Suprapubic skin (tissue), 4 donors: ENCODE results near the gene CCS. TPM values are rescaled to one million over a fixed set of nuclear protein-coding genes. Genes with fewer than 3 reads are reported as not detected.
A peak's percentile ranks its signal among the peaks of the same experiment; 100 is the strongest.
"Not testable (repeated sequence)": the region's sequence is repeated elsewhere in the genome, so short reads cannot be mapped to it uniquely, and the experiment has no call there.

Experiments
- DNase-seq, 2 donors: peaks; one replicate each; pipeline ENCODE4 v3.0.0-alpha.2; 2019; ENCODE audit warnings: low spot score in 2 of 2
- H3K27ac ChIP-seq: fragments of 200-600 bp; sonication (generic); one replicate; pipeline ENCODE4 v1.5.1; 2019
- H3K27me3 ChIP-seq: fragments of 200-600 bp; sonication (generic); one replicate; pipeline ENCODE4 v1.5.1; 2019
- H3K36me3 ChIP-seq: fragments of 200-600 bp; sonication (generic); one replicate; pipeline ENCODE4 v1.5.1; 2019
- H3K4me1 ChIP-seq: fragments of 200-600 bp; sonication (generic); one replicate; pipeline ENCODE4 v1.5.1; 2019
- H3K4me3 ChIP-seq: fragments of 200-600 bp; sonication (generic); one replicate; pipeline ENCODE4 v1.5.1; 2019; ENCODE audit warnings: mild to moderate bottlenecking
- H3K9me3 ChIP-seq: fragments of 200-600 bp; sonication (generic); one replicate; pipeline ENCODE4 v1.5.1; 2019
- EP300 ChIP-seq: sonication (generic); formaldehyde crosslinking; IDR thresholded peaks from one replicate; pipeline ENCODE4 v1.6.1; 2017; ENCODE audit warnings: antibody characterized with exemption
- POLR2A ChIP-seq, 2 donors: fragments of 450-650 bp; IDR thresholded peaks; one replicate each; pipeline ENCODE4 v1.6.1; 2017; ENCODE audit warnings: antibody characterized with exemption in 2 of 2, mild to moderate bottlenecking in 2 of 2, moderate library complexity in 2 of 2
- POLR2AphosphoS5 ChIP-seq, 3 donors: sonication (generic); formaldehyde crosslinking; IDR thresholded peaks; one replicate each; pipeline ENCODE4 v1.6.1; 2017; ENCODE audit warnings: antibody characterized with exemption in 3 of 3
- WGBS: methylation state at CpG from one replicate; pipeline ENCODE4 v1.1.5; 2018; 5-methylcytosine and 5-hydroxymethylcytosine counted together
- total RNA-seq, 4 donors: library from RNA; depleted of rRNA; stranded (reverse); fragments of >200 nt; gene quantifications; one replicate each; pipeline ENCODE4 v1.1.0, GENCODE V29; 2016
- TF ChIP-seq, protein P1 (sequence below), 2 donors: fragments of 200-600 bp in 1 of 2; fragments of 450-650 bp in 1 of 2; sonication (generic) in 1 of 2; IDR thresholded peaks; one replicate each; pipeline ENCODE4 v1.5.1; 2016 to 2019; ENCODE audit warnings: antibody characterized with exemption in 2 of 2, mild to moderate bottlenecking in 1 of 2, moderate library complexity in 1 of 2

Gene CCS
- total RNA-seq, 4 donors from 2014 or later = 14.1 to 36.3 (median 20.2) TPM

DNA sequence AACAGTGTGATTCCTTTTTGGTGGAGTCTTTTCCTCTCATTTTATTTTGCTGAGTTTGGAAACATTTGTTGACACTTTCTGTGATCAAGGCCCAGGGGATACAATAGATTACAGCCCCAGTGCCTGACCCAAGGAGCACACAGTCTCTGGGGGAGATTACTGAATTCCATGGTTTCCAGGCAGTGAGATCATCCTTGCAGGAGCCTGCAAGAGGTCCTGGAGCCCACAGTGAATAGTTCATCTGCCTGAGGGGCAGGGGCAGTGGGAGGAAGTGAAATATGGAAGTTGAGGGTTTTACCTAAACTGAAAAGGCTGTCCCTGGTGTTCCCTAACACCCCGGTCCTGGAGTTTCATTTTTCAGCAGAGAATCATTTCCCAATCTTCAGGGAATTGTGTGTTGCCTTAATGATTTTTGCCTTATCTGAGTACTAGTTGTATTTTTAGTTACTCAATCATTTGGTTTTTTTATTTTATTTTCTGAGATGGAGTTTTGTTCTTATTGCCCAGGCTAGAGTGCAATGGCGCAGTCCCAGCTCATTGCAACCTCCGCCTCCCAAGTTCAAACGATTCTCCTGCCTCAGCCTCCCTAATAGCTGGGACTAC, 7.7 kb downstream of the CCS start:
- Histone ChIP-seq H3K36me3 (peaks cover 35% of the 10 kb centered on the region), H3K27me3 (no peaks in the 10 kb centered on the region), H3K4me1 (no peaks in the 10 kb centered on the region), H3K27ac (no peak overlapping the region), H3K4me3 (no peak overlapping the region), H3K9me3 (no peaks in the 10 kb centered on the region)
- TF ChIP-seq, protein P1, sequence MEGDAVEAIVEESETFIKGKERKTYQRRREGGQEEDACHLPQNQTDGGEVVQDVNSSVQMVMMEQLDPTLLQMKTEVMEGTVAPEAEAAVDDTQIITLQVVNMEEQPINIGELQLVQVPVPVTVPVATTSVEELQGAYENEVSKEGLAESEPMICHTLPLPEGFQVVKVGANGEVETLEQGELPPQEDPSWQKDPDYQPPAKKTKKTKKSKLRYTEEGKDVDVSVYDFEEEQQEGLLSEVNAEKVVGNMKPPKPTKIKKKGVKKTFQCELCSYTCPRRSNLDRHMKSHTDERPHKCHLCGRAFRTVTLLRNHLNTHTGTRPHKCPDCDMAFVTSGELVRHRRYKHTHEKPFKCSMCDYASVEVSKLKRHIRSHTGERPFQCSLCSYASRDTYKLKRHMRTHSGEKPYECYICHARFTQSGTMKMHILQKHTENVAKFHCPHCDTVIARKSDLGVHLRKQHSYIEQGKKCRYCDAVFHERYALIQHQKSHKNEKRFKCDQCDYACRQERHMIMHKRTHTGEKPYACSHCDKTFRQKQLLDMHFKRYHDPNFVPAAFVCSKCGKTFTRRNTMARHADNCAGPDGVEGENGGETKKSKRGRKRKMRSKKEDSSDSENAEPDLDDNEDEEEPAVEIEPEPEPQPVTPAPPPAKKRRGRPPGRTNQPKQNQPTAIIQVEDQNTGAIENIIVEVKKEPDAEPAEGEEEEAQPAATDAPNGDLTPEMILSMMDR (IDR thresholded peaks at IDR 0.05) = no peak
- TF ChIP-seq EP300 (no peak), POLR2AphosphoS5 (IDR thresholded peaks at IDR 0.05) (no peak), POLR2A (IDR thresholded peaks at IDR 0.05) (no peak)
- DNase-seq = no peak
- 89% methylated on average over 4 of the region's 4 CpGs for WGBS

DNA sequence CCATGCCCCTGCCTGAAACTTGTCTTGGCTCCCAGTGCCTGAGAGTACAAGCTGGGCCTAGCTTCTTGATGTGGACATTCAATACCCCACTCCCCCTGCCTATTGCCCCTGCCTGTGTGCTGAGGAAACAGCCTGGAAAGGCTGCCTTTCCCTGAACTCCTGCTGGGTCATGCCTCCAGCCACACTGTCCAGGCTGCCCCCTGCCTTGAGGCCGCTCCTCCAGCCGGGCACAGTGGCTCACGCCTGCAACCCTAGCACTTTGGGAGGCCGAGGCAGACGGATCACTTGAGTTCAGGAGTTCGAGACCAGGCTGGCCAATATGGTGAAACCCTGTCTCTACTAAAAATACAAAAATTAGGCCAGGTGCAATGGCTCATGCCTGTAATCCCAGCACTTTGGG, 10.1 kb downstream of the CCS start:
- TF ChIP-seq POLR2A (IDR thresholded peaks at IDR 0.05) = no peak
- TF ChIP-seq POLR2AphosphoS5 (IDR thresholded peaks at IDR 0.05) = no peak
- Histone ChIP-seq H3K27ac (no peak overlapping the region), H3K36me3 (peaks cover 42% of the 10 kb centered on the region), H3K9me3 (no peaks in the 10 kb centered on the region), H3K27me3 (no peaks in the 10 kb centered on the region), H3K4me3 (no peak overlapping the region), H3K4me1 (peaks cover 13% of the 10 kb centered on the region)
- no peak for DNase-seq
- WGBS = 88% methylated on average over 5 of the region's 6 CpGs

DNA sequence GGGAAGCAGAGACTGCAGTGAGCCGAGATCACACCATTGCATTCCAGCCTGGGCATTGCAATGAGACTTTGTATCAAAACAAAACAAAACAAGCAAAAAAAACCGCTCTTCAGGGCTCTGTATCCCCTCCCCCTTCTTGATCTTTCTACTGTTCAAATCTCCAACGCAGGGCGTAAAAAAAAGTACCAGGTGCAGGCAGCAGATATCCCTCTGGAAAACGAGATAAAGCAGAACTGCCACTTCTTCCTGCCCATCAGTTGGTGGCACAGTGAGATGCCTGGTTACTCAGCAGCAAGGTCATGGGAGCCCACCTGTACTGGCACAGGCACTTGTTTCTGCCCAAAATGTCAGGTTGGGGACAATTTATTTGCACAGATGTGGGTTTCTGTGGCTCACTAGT, 11.2 kb downstream of the CCS start:
- peaks cover 40% of the 10 kb centered on the region for H3K36me3 ChIP-seq
- TF ChIP-seq, protein P1 (IDR thresholded peaks at IDR 0.05) = no peak
- no peak for TF ChIP-seq EP300
- no peak for TF ChIP-seq POLR2AphosphoS5 (IDR thresholded peaks at IDR 0.05)
- no peak for TF ChIP-seq POLR2A (IDR thresholded peaks at IDR 0.05)
- 81% methylated on average over 5 of the region's 5 CpGs for WGBS

DNA sequence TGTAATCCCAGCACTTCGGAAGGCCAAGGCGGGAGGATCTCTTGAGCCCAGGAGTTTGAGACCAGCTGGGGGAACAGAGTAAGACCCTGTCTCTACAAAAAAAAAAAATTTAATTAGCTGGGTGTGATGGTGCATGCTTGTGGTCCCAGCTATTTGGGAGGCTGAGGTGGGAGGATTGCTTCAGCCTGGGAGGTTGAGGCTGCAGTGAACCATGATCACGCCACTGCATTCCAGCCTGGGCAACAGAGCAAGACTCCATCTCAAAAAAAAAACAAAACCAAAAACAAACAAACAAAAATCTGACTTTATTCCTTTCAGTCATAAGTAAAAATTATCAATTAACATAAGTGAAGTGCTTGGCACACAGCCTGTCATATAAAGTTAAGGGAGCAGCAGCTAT, 13.6 kb downstream of the CCS start:
- H3K27ac ChIP-seq = peak overlapping the region; percentile 61
- peaks cover 17% of the 10 kb centered on the region for H3K4me1 ChIP-seq
- not testable (repeated sequence) for H3K9me3 ChIP-seq, H3K4me3 ChIP-seq, H3K27me3 ChIP-seq, DNase-seq
- 91% methylated on average over 3 of the region's 3 CpGs for WGBS
- peaks cover 23% of the 10 kb centered on the region for H3K36me3 ChIP-seq

More for the DNA sequence above, 11.2 kb downstream of the CCS start:
- Histone ChIP-seq H3K4me1 (peaks cover 17% of the 10 kb centered on the region), H3K27me3 (no peaks in the 10 kb centered on the region), H3K9me3 (no peaks in the 10 kb centered on the region), H3K27ac (no peak overlapping the region), H3K4me3 (no peak overlapping the region)
- no peak for DNase-seq

DNA sequence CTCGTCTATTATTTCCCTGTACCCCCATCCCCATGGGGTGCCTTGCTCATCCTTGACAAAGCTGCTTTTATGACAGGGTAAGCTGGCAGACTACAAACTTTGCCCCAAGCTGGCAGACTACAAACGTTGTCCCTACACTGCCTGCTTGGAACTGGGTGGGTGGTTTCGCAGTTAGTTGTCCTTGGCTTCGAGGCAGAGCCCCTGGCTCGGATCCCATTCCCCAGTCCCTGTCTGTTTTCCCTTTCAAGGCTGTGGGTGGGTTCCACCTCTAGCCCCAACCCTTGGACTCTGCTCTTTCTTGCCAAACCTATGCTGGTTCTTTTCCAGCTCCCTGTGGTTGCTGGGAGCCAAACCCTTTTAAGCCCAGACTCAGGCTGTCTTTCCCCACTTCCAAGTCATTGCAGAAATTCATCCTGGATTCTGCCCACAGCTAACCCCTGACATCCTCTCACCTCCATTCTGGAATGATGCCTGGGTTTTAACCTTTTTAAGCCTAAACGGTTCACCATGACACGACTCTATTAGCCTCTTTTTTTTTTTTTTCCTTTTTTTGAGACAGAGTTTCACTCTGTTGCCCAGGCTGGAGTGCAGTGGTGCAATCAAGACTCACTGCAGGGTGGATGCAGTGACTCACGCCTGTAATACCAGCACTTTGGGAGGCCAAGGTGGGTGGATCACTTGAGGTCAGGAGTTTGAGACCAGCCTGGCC, 14.3 kb downstream of the CCS start:
- WGBS = 34% methylated on average over 8 of the region's 8 CpGs
- H3K36me3 ChIP-seq = peaks cover 23% of the 10 kb centered on the region
- no peak overlapping the region for H3K4me3 ChIP-seq
- H3K27me3 ChIP-seq = no peaks in the 10 kb centered on the region
- peak overlapping the region; percentile 61 for H3K27ac ChIP-seq
- no peaks in the 10 kb centered on the region for H3K9me3 ChIP-seq
- peak; percentile 80 to 86 for DNase-seq
- H3K4me1 ChIP-seq = peaks cover 17% of the 10 kb centered on the region
- TF ChIP-seq POLR2AphosphoS5 (IDR thresholded peaks at IDR 0.05) = peak in 1 of 3 donors; percentile 20
- TF ChIP-seq POLR2A (IDR thresholded peaks at IDR 0.05) = no peak

DNA sequence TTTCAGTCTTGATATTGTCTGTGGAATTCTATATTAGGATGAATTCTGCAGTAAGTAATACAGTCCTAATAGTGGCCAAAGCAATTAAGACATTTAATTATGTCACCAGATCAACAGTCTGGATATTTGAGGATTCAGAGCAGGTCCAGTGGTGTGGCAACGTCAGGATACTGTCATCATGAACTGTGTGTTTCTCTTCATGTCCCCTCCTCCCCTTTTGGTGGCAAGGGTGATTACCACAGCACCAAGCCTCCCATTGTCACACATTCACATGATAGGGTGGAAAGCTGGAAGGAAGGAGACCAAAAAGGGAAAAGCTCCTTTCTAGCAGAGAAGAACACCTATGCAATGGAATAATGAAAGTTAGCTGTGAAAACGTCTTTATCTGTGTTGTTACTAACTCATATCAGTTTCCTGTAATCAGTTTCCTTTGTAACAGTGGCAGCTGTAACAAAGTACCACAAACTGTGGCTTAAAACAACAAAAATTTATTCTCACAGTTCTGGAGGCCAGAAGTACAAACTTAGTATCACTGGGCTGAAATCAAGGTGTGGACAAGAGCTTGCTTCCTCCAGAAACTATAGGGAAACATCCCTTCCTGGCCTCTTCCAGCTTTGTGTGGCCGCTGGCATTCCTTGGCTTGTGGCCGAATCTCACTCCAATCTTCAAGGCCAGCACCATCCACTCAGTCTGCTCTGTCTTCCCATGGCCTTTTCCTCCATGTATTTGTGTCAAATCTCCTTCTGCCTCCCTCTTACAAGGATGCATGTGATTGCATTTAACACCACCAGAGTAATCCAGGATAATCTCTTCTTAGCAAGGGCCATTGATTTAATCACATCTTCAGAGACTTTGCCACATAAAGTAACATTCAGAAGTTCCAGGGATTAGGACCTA, 17.0 kb downstream of the CCS start:
- TF ChIP-seq, protein P1 (IDR thresholded peaks at IDR 0.05) = no peak
- TF ChIP-seq EP300 = no peak
- TF ChIP-seq POLR2AphosphoS5 (IDR thresholded peaks at IDR 0.05) = no peak
- no peak for TF ChIP-seq POLR2A (IDR thresholded peaks at IDR 0.05)
- H3K36me3 ChIP-seq = peaks cover 14% of the 10 kb centered on the region
- WGBS = 79% methylated on average over 4 of the region's 4 CpGs
- H3K9me3 ChIP-seq = no peaks in the 10 kb centered on the region
- H3K4me3 ChIP-seq = no peak overlapping the region
- H3K27me3 ChIP-seq = no peaks in the 10 kb centered on the region
- peaks cover 17% of the 10 kb centered on the region for H3K4me1 ChIP-seq
- no peak overlapping the region for H3K27ac ChIP-seq
- no peak for DNase-seq
